Neural cell (in vitro differentiated cells): Measurements from ENCODE around the gene FOXE1.

Experiments
- POLR2AphosphoS5 ChIP-seq: IDR thresholded peaks from 2 replicates; pipeline ENCODE4 v1.6.1; 2012
- RAD21 ChIP-seq: fragments of 450-650 bp; conservative IDR thresholded peaks from 2 replicates; pipeline ENCODE4 v1.6.1; 2014; ENCODE audit warnings: antibody characterized with exemption, mild to moderate bottlenecking, moderate library complexity
- REST ChIP-seq: IDR thresholded peaks from 2 replicates; pipeline ENCODE4 v1.6.1; 2012; ENCODE audit warnings: borderline replicate concordance
- TF ChIP-seq, protein P1 (sequence below): fragments of 450-650 bp; IDR thresholded peaks from 2 replicates; pipeline ENCODE4 v1.5.1; 2014; ENCODE audit warnings: antibody characterized with exemption, mild to moderate bottlenecking, moderate library complexity; ENCODE audit not compliant: poor library complexity, severe bottlenecking

DNA sequence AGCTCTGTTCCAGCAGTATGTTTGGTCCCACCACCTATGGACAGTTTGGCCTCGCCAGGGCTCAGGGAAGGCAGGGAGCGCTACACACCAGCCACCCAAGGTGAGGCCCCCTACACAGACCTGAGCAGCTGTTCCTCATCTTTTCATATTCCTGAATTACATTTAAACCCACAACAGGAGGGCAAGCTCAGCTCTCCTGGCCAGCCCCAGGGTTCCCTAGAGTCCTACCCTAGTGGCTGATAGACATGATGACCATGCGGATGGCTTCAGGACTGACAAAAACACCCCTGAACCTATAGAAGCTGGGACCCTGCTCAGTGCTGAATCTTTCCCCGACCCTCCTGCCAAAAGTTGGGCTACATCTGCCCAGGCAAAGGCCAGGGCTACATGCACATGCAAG is 6.7 kb upstream of the FOXE1 start:
- TF ChIP-seq, protein P1, sequence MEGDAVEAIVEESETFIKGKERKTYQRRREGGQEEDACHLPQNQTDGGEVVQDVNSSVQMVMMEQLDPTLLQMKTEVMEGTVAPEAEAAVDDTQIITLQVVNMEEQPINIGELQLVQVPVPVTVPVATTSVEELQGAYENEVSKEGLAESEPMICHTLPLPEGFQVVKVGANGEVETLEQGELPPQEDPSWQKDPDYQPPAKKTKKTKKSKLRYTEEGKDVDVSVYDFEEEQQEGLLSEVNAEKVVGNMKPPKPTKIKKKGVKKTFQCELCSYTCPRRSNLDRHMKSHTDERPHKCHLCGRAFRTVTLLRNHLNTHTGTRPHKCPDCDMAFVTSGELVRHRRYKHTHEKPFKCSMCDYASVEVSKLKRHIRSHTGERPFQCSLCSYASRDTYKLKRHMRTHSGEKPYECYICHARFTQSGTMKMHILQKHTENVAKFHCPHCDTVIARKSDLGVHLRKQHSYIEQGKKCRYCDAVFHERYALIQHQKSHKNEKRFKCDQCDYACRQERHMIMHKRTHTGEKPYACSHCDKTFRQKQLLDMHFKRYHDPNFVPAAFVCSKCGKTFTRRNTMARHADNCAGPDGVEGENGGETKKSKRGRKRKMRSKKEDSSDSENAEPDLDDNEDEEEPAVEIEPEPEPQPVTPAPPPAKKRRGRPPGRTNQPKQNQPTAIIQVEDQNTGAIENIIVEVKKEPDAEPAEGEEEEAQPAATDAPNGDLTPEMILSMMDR: no peak
- TF ChIP-seq RAD21 (no peak), REST (no peak), POLR2AphosphoS5 (no peak)
